HepG2 (cell line): ENCODE results near the gene HAO2. TPM values are rescaled to one million over a fixed set of nuclear protein-coding genes. Genes with fewer than 3 reads are reported as not detected.

Experiments used
- CHD4 ChIP-seq: fragments of 200-600 bp; sonication (generic); IDR thresholded peaks from 2 replicates; pipeline ENCODE4 v1.7.0; 2017; ENCODE audit warnings: mild to moderate bottlenecking, low read length, borderline replicate concordance
- CREB1 ChIP-seq, 2 experiments: fragments of 450-650 bp in 1 of 2; IDR thresholded peaks; 2 replicates each; pipeline ENCODE4 v1.6.1; 2016 to 2017; ENCODE audit warnings: control low read depth in 1 of 2, mild to moderate bottlenecking in 1 of 2, missing compliant biosample characterization in 1 of 2, missing genetic modification characterization in 1 of 2
- DNMT3B ChIP-seq: conservative IDR thresholded peaks from 2 replicates; pipeline ENCODE4 v1.6.1; 2016; ENCODE audit warnings: missing biosample characterization, control low read depth
- EED ChIP-seq: sonication (generic); formaldehyde crosslinking; IDR thresholded peaks from 2 replicates; pipeline ENCODE4 v1.5.0; 2020; ENCODE audit warnings: mild to moderate bottlenecking, missing genetic modification reagents
- HNF1B ChIP-seq: sonication (generic); formaldehyde crosslinking; IDR thresholded peaks from 2 replicates; pipeline ENCODE4 v1.5.1; 2020; ENCODE audit warnings: mild to moderate bottlenecking, moderate library complexity, missing genetic modification reagents
- KDM5A ChIP-seq: fragments of 200-600 bp; sonication (generic); IDR thresholded peaks from 2 replicates; pipeline ENCODE4 v1.7.0; 2018; ENCODE audit warnings: antibody characterized with exemption, mild to moderate bottlenecking, low read length, borderline replicate concordance
- KLF16 ChIP-seq, 2 experiments: sonication (generic) in 1 of 2; formaldehyde crosslinking in 1 of 2; IDR thresholded peaks; 2 replicates each; pipeline versions ENCODE4 v1.6.1 to v1.8.0; 2016 to 2023; ENCODE audit warnings: missing genetic modification reagents in 2 of 2, missing compliant biosample characterization in 1 of 2
- SALL1 ChIP-seq: sonication (generic); formaldehyde crosslinking; IDR thresholded peaks from 2 replicates; pipeline ENCODE4 v1.8.0; 2022; ENCODE audit warnings: mild to moderate bottlenecking, missing genetic modification reagents
- SOX5 ChIP-seq: IDR thresholded peaks from 2 replicates; pipeline ENCODE4 v1.6.1; 2016; ENCODE audit warnings: borderline replicate concordance
- TAF15 ChIP-seq: fragments of 200-400 bp; formaldehyde crosslinking; IDR thresholded peaks from one replicate; pipeline ENCODE4 v1.6.1; 2018; ENCODE audit warnings: mild to moderate bottlenecking, low read depth, low read length; ENCODE audit not compliant: poor library complexity, severe bottlenecking
- TBX2 ChIP-seq: sonication (generic); formaldehyde crosslinking; IDR thresholded peaks from 2 replicates; pipeline ENCODE4 v1.5.0; 2020; ENCODE audit warnings: missing genetic modification reagents, mild to moderate bottlenecking, borderline replicate concordance
- ZBED4 ChIP-seq: sonication (generic); formaldehyde crosslinking; IDR thresholded peaks from 2 replicates; pipeline ENCODE4 v1.4.0; 2020; ENCODE audit warnings: missing genetic modification reagents, borderline replicate concordance
- ZHX2 ChIP-seq, 2 experiments: sonication (generic) in 1 of 2; formaldehyde crosslinking in 1 of 2; IDR thresholded peaks; 2 replicates each; pipeline versions ENCODE4 v1.6.1 to v1.9.0; 2014 to 2022; ENCODE audit warnings: antibody characterized with exemption in 1 of 2, borderline replicate concordance in 1 of 2, inconsistent platforms in 1 of 2, low read depth in 1 of 2, missing genetic modification reagents in 1 of 2
- polyA plus RNA-seq, 8 experiments: library from polyadenylated mRNA; depleted of rRNA in 3 of 8; stranded (reverse) in 7 of 8; unstranded in 1 of 8; fragments of >200 nt; fragmentation: Illumina TruSeq in 4 of 8; extraction: Trizol in 4 of 8; gene quantifications; 2 replicates each; pipeline versions ENCODE4 v1.2.1 to v1.2.3, GENCODE V29; 2011 to 2016; ENCODE audit warnings: low read depth in 4 of 8, missing spikeins in 1 of 8, mixed read lengths in 1 of 8; ENCODE audit not compliant: insufficient read depth in 1 of 8
- total RNA-seq, 5 experiments: library from RNA; depleted of rRNA; stranded (reverse); fragments of >200 nt; fragmentation: Illumina TruSeq; extraction: Trizol; gene quantifications; 2 replicates each; pipeline ENCODE4 v1.2.3, GENCODE V29; 2016; ENCODE audit warnings: low read depth in 1 of 5

Gene HAO2
- total and polyA plus RNA-seq, 2 of the 13 experiments (the other 11 are each of a cell fraction or from before 2014, with no cell fraction given): 0.05 to 0.09 TPM

GRCh38 chr1:119341372-119341947 is 27.1 kb upstream of the HAO2 start (continued):
- TF ChIP-seq ZHX2 (IDR thresholded peaks at IDR 0.05; ENCODE audit: low read depth): no peak
- no peak for TF ChIP-seq ZHX2 (CRISPR knock-in tag; IDR thresholded peaks at IDR 0.05; ENCODE audit: borderline replicate concordance)
- TF ChIP-seq SALL1 (CRISPR knock-in tag): peak; percentile 91
- TF ChIP-seq ZBED4: no peak
- TF ChIP-seq EED (CRISPR knock-in tag): no peak; the same call in 1 of the 2 replicates
- TF ChIP-seq HNF1B (CRISPR knock-in tag): peak; percentile 80
- peak; percentile 90 for TF ChIP-seq SOX5 (CRISPR knock-in tag)
- TF ChIP-seq DNMT3B (CRISPR knock-in tag): 0 out of 2 replicates have a peak, but pooled peaks have one; percentile 66
- no peak for TF ChIP-seq TAF15
- TF ChIP-seq KDM5A: no peak; the same call in 1 of the 2 replicates
- peak in 1 of 2 experiments; percentile 72; a peak in 1 of 4 replicates for TF ChIP-seq KLF16 (CRISPR knock-in tag; IDR thresholded peaks at IDR 0.05)
- TF ChIP-seq TBX2 (CRISPR knock-in tag): peak; percentile 95
- peak; percentile 36; the same call in 1 of the 2 replicates for TF ChIP-seq CREB1 (IDR thresholded peaks at IDR 0.05)
- TF ChIP-seq CREB1 (CRISPR knock-in tag; IDR thresholded peaks at IDR 0.05): peak; percentile 87
- TF ChIP-seq CHD4: peak; percentile 27; the same call in 1 of the 2 replicates
